A673 (cell line): ENCODE measurements around the gene KIF17. TPM values are rescaled to one million over a fixed set of nuclear protein-coding genes. Genes with fewer than 3 reads are reported as not detected.

Experiments used
- BruUV-seq: library from RNA; stranded (reverse); fragments of 400-500 nt; replicated peaks from 2 replicates; lab custom pipeline; 2021; lab: Mats Ljungman, UMichigan
- CTCF ChIA-PET: fragments of 300-600 bp; sonication (Branson Sonifier 250); formaldehyde crosslinking; loops from one replicate; lab custom pipeline; 2022; ENCODE audit warnings: antibody characterized with exemption; lab: Charles Lee
- POLR2A ChIA-PET: fragments of 300-600 bp; sonication (Branson Sonifier 250); formaldehyde crosslinking; loops from one replicate; lab custom pipeline; 2022; ENCODE audit warnings: antibody characterized with exemption; ENCODE audit not compliant: low non-redundant PET; lab: Charles Lee
- DNase-seq: peaks from one replicate; pipeline ENCODE4 v3.0.0-alpha.2; 2015; ENCODE audit warnings: low spot score
- H3K27ac ChIP-seq: fragments of 200-600 bp; sonication (generic); 2 replicates; pipeline ENCODE4 v1.5.1; 2016; ENCODE audit warnings: mixed run types, low read depth, mild to moderate bottlenecking, mixed read lengths, antibody characterized with exemption, low read length; ENCODE audit not compliant: poor library complexity, severe bottlenecking
- H3K27me3 ChIP-seq: fragments of 200-600 bp; sonication (generic); replicated peaks from 2 replicates; pipeline ENCODE4 v1.6.1; 2017; ENCODE audit warnings: mixed run types, low read depth, mild to moderate bottlenecking, mixed read lengths, antibody characterized with exemption, low read length; ENCODE audit not compliant: insufficient read depth, poor library complexity
- H3K36me3 ChIP-seq: fragments of 200-600 bp; sonication (generic); 2 replicates; pipeline ENCODE4 v1.6.1; 2016; ENCODE audit warnings: mixed run types, mild to moderate bottlenecking, mixed read lengths, antibody characterized with exemption, low read length; ENCODE audit not compliant: insufficient read depth, poor library complexity, severe bottlenecking
- H3K4me1 ChIP-seq: fragments of 200-600 bp; sonication (generic); 2 replicates; pipeline ENCODE4 v1.6.1; 2017; ENCODE audit warnings: mixed run types, mild to moderate bottlenecking, mixed read lengths, antibody characterized with exemption, low read length; ENCODE audit not compliant: insufficient read depth, poor library complexity, severe bottlenecking
- H3K4me3 ChIP-seq: fragments of 200-600 bp; sonication (generic); 2 replicates; pipeline ENCODE4 v1.5.1; 2016; ENCODE audit warnings: low read depth, mixed run types, mild to moderate bottlenecking, mixed read lengths, low read length; ENCODE audit not compliant: poor library complexity, severe bottlenecking
- H3K9me3 ChIP-seq: fragments of 200-600 bp; sonication (generic); 2 replicates; pipeline ENCODE4 v1.6.1; 2016; ENCODE audit warnings: mixed run types, low read depth, mild to moderate bottlenecking, mixed read lengths, antibody characterized with exemption, low read length; ENCODE audit not compliant: poor library complexity, severe bottlenecking
- CTCF ChIP-seq: fragments of 300-800, 200-600 bp; sonication (generic); conservative IDR thresholded peaks from 2 replicates; pipeline ENCODE4 v1.5.1; 2017; ENCODE audit warnings: low read depth, mild to moderate bottlenecking, antibody characterized with exemption, low read length, moderate library complexity, mixed read lengths
- EZH2 ChIP-seq: fragments of 200-600 bp; sonication (generic); IDR thresholded peaks from 2 replicates; pipeline ENCODE4 v1.6.1; 2017; ENCODE audit warnings: borderline replicate concordance, low read depth, mild to moderate bottlenecking, mixed read lengths, antibody characterized with exemption, low read length; ENCODE audit not compliant: poor library complexity, severe bottlenecking
- intact Hi-C: fragments of 100-400 bp; cut with micrococcal nuclease; formaldehyde crosslinking; loops from one replicate; pipeline ENCODE4 v1.10.0; 2022; ENCODE audit not compliant: unreplicated experiment
- total RNA-seq: library from RNA; stranded (reverse); gene quantifications from 2 replicates; pipeline ENCODE4 v1.2.3, GENCODE V29; 2021

KIF17 gene
- total RNA-seq, 1 experiment from 2014 or later: 0.71 TPM

- POLR2A ChIA-PET: no interaction called here
These were observed 73.4 kb downstream of the KIF17 start for GRCh38 chr1:20644416-20644815.

GRCh38 chr1:20643080-20643479 lies 74.7 kb downstream of the KIF17 start:
- H3K36me3 ChIP-seq: no peaks in the 10 kb centered on the region
- CTCF ChIA-PET: no interaction called here
- no TSS peak for BruUV-seq
- POLR2A ChIA-PET: no interaction called here
- no peak overlapping the region for H3K27ac ChIP-seq
- TF ChIP-seq CTCF (no peak), EZH2 (no peak)
- H3K4me3 ChIP-seq: no peak overlapping the region
- intact Hi-C loops: no loop called here
- DNase-seq: no peak
- no peaks in the 10 kb centered on the region for H3K9me3 ChIP-seq
- H3K27me3 ChIP-seq: no peaks in the 10 kb centered on the region
- no peaks in the 10 kb centered on the region for H3K4me1 ChIP-seq

More at GRCh38 chr1:20644416-20644815, 73.4 kb downstream of the KIF17 start:
- H3K4me3 ChIP-seq: no peak overlapping the region
- no peak for DNase-seq
- H3K4me1 ChIP-seq: no peaks in the 10 kb centered on the region
- intact Hi-C loops: no loop called here
- no TSS peak for BruUV-seq
- no peak overlapping the region for H3K27ac ChIP-seq
- H3K27me3 ChIP-seq: no peaks in the 10 kb centered on the region
- H3K36me3 ChIP-seq: no peaks in the 10 kb centered on the region
- H3K9me3 ChIP-seq: no peaks in the 10 kb centered on the region
- TF ChIP-seq CTCF: no peak
- CTCF ChIA-PET: no interaction called here

- ChIA-PET POLR2A (no interaction called here), CTCF (no interaction called here)
- TF ChIP-seq EZH2 (no peak), CTCF (no peak)
- BruUV-seq: no TSS peak
- DNase-seq: no peak
- Histone ChIP-seq H3K27ac (no peak overlapping the region), H3K4me3 (no peak overlapping the region), H3K27me3 (no peaks in the 10 kb centered on the region), H3K4me1 (no peaks in the 10 kb centered on the region), H3K9me3 (no peaks in the 10 kb centered on the region), H3K36me3 (no peaks in the 10 kb centered on the region)
- intact Hi-C loops: no loop called here
These were observed 75.8 kb downstream of the KIF17 start for GRCh38 chr1:20641975-20642374.
